ENCODE results near the gene WBP2. TPM values are rescaled to one million over a fixed set of nuclear protein-coding genes. Genes with fewer than 3 reads are reported as not detected.

WBP2 gene
- total and polyA plus RNA-seq, 7 experiments from 2014 or later = 84.8 to 159 (median 99.4) TPM

- Mint-ChIP-seq H3K4me3 (peak overlapping the region in 2 of 10 donors; percentile 6 to 13), H3K27me3 (no peaks in the 10 kb centered on the region), H3K9me3 (no peaks in the 10 kb centered on the region), H3K4me1 (peaks cover 14 to 47% (median 24%) of the 10 kb centered on the region in 7 donors), H3K27ac (peak overlapping the region in 8 of 9 donors; percentile 5 to 83 (median 62)), H3K36me3 (peaks cover 0 to 36% (median 6%) of the 10 kb centered on the region in 5 donors)
- ChIA-PET CTCF (interaction anchor here (0.9 to 2.9 kb wide), 4 partner anchors 57 to 95 kb away, joined by 3 to 9 read pairs (median 6); partner anchors contain the start of gene GALK1), POLR2A (interaction anchor here (0.9 to 16.6 kb wide), 9 partner anchors 10 to 95 kb away, joined by 4 to 238 read pairs (median 6); partner anchors contain the start of genes GALK1, TRIM65 and UNK)
- DNase-seq = peak; percentile 58 to 77 (median 73)
- peak overlapping the region; percentile 36 for H3K27ac ChIP-seq (ENCODE audit: low read depth, low read length)
- intact Hi-C loops (cut with micrococcal nuclease) = loop anchor here in 1 of 2 donors (1.0 to 2.0 kb wide), 2 partner anchors 16 to 83 kb away; partner anchors contain the start of gene GALK1
- peaks cover 13 to 62% (median 24%) of the 10 kb centered on the region in 3 experiments for H3K36me3 ChIP-seq (ENCODE audit: control insufficient read depth in 2 of 3, insufficient read depth in 3 of 3, low read length in 3 of 3)
- H3K4me3 ChIP-seq (ENCODE audit: low read length) = no peak overlapping the region
- no peaks in the 10 kb centered on the region for H3K27me3 ChIP-seq (ENCODE audit: control insufficient read depth in 2 of 2, insufficient read depth in 2 of 2, low read length in 2 of 2)
- H3K4me1 ChIP-seq (ENCODE audit: control insufficient read depth in 2 of 2, insufficient read depth in 2 of 2, low read length in 2 of 2) = peaks cover 15 to 23% of the 10 kb centered on the region in 2 donors
- H3K9me3 ChIP-seq (ENCODE audit: control insufficient read depth in 2 of 3, low read length in 3 of 3) = no peaks in the 10 kb centered on the region
- no peak for ATAC-seq
These were observed 6.4 kb downstream of the WBP2 start for GRCh38 chr17:75848523-75849278.

DNA sequence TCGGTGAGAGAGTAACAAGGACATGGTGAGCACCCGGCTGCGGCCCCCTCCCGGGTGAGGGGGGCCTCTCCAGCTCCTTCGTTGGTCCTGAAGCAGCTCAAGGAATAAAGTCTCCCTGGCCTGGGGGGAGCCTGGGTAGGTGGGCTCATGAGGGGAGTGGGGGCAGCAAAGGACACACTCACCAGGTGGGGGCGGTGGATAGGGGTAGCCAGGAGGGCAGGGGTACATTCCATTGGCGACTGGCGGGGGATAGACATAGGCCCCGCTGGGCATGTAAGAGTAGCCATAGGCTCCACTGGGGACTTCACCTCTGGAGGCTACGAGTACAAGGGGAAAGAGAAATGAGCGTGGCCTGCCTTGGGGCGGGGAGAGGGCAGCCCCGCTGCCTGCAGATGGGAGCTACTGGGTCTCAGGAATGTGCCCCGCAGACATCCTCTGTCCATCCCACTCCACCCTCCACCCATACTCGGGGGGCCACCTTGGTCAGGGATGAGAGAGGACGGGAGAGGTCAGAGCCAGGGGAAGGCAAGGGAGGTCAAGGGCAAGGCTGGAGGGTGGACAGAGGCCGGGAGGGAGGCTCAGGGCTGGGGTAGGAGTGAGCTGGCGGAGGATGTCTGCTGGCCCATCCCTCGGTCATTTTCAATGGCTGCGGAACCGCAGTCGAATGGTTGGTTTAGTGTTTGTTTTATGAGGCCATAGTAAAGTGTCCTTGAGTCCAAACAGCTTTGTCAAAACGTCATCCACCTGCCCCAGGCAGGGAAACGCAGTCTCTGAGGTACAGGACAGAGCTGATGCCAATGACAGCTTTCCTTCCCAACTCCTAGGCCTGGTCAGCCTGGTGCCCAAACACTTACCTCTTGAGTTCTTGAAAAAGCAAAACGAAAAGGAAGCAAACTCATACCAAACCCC lies 7.3 kb downstream of the WBP2 start:
- Mint-ChIP-seq H3K27me3 (no peaks in the 10 kb centered on the region), H3K9me3 (no peaks in the 10 kb centered on the region), H3K4me1 (peaks cover 9 to 38% (median 22%) of the 10 kb centered on the region in 7 donors), H3K4me3 (peak overlapping the region in 3 of 10 donors; percentile 6 to 34 (median 13)), H3K36me3 (peaks cover 0 to 36% (median 8%) of the 10 kb centered on the region in 5 donors), H3K27ac (peak overlapping the region in 8 of 9 donors; percentile 31 to 83 (median 62))
- no peak overlapping the region for H3K4me3 ChIP-seq (ENCODE audit: low read length)
- H3K27me3 ChIP-seq (ENCODE audit: control insufficient read depth in 2 of 2, insufficient read depth in 2 of 2, low read length in 2 of 2) = no peaks in the 10 kb centered on the region
- POLR2A ChIA-PET = interaction anchor here (0.5 to 16.6 kb wide), 12 partner anchors 11 to 604 kb away, joined by 3 to 238 read pairs (median 6); partner anchors contain the start of genes GALK1, TRIM65 and UNK
- DNase-seq = no peak
- H3K9me3 ChIP-seq (ENCODE audit: control insufficient read depth in 2 of 3, low read length in 3 of 3) = no peaks in the 10 kb centered on the region
- ATAC-seq = no peak
- CTCF ChIA-PET = interaction anchor here (0.6 to 2.9 kb wide), 5 partner anchors 12 to 100 kb away, joined by 3 to 9 read pairs (median 4); partner anchors contain the start of gene GALK1
- no peak overlapping the region for H3K27ac ChIP-seq (ENCODE audit: low read depth, low read length)
- H3K36me3 ChIP-seq (ENCODE audit: control insufficient read depth in 2 of 3, insufficient read depth in 3 of 3, low read length in 3 of 3) = peaks cover 13 to 68% (median 24%) of the 10 kb centered on the region in 3 experiments
- H3K4me1 ChIP-seq (ENCODE audit: control insufficient read depth in 2 of 2, insufficient read depth in 2 of 2, low read length in 2 of 2) = peaks cover 12 to 20% of the 10 kb centered on the region in 2 donors
- intact Hi-C loops (cut with micrococcal nuclease) = loop anchor here in 1 of 2 donors (1.0 to 2.0 kb wide), 2 partner anchors 15 to 83 kb away; partner anchors contain the start of gene GALK1

DNA sequence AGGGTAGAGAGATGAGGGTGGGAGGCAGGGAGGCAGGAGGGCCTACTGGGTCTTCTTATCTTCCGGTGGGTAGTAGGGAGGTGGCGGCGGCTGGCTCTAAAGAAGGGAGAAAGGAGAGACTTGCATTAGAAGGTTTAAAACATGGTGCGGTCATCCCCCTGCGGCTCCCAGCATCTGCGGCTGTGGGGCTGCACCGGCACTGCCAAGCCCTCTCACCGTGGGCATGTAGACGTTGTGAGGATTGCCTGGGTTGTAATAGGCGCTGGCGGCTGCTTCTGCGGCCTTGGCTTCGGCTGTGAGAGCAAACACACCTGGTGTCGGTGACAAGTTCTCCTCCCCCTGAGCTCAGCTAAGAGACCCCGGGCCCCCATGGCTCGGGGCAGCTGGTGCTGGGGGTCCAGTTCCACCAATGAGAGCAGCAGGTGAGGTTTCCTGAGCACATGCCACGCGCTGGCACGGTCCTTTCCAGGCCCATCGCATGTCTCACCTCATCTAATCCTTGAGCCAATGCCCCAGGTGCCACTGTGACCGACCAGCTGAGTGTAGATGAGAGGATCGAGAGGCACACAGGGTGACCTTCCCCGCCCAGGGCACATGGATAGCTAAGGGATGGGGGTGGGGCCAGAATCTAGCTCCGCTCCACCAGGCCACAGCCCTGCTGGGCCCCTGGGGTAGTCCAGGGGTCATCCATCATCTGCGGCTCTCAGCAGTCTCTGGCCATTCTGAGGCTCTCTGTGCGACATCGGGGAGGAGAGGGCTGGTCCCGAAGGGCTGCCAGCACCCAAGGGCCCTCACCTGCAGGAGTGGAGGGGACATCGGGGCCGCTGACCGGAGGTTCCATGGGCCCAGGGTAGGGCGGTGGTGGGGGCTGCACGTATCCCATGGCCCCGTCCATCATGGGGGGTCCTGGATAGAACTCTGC lies 8.2 kb downstream of the WBP2 start:
- DNase-seq (no peak), ATAC-seq (no peak)
- H3K27me3 Mint-ChIP-seq = no peaks in the 10 kb centered on the region
- Histone ChIP-seq H3K36me3 (ENCODE audit: control insufficient read depth in 2 of 3, insufficient read depth in 3 of 3, low read length in 3 of 3) (peaks cover 13 to 73% (median 24%) of the 10 kb centered on the region in 3 experiments), H3K9me3 (ENCODE audit: control insufficient read depth in 2 of 3, low read length in 3 of 3) (no peaks in the 10 kb centered on the region), H3K27ac (ENCODE audit: low read depth, low read length) (no peak overlapping the region), H3K27me3 (ENCODE audit: control insufficient read depth in 2 of 2, insufficient read depth in 2 of 2, low read length in 2 of 2) (no peaks in the 10 kb centered on the region), H3K4me3 (ENCODE audit: low read length) (no peak overlapping the region), H3K4me1 (ENCODE audit: control insufficient read depth in 2 of 2, insufficient read depth in 2 of 2, low read length in 2 of 2) (peaks cover 21 to 29% of the 10 kb centered on the region in 2 donors)
- H3K27ac Mint-ChIP-seq = peak overlapping the region in 1 of 9 donors; percentile 56
- peaks cover 4 to 39% (median 20%) of the 10 kb centered on the region in 7 donors for H3K4me1 Mint-ChIP-seq
- POLR2A ChIA-PET = interaction anchor here (0.5 to 16.6 kb wide), 12 partner anchors 8 to 605 kb away, joined by 3 to 238 read pairs (median 6); partner anchors contain the start of genes GALK1, TRIM65, UNK and WBP2
- no peaks in the 10 kb centered on the region for H3K9me3 Mint-ChIP-seq
- CTCF ChIA-PET = interaction anchor here (0.6 to 3.3 kb wide), 7 partner anchors 8 to 101 kb away, joined by 3 to 17 read pairs (median 4); partner anchors contain the start of genes GALK1 and WBP2
- H3K36me3 Mint-ChIP-seq = peaks cover 0 to 33% (median 10%) of the 10 kb centered on the region in 5 donors
- intact Hi-C loops (cut with micrococcal nuclease) = no loop called here
- peak overlapping the region in 1 of 10 donors; percentile 48 for H3K4me3 Mint-ChIP-seq

DNA sequence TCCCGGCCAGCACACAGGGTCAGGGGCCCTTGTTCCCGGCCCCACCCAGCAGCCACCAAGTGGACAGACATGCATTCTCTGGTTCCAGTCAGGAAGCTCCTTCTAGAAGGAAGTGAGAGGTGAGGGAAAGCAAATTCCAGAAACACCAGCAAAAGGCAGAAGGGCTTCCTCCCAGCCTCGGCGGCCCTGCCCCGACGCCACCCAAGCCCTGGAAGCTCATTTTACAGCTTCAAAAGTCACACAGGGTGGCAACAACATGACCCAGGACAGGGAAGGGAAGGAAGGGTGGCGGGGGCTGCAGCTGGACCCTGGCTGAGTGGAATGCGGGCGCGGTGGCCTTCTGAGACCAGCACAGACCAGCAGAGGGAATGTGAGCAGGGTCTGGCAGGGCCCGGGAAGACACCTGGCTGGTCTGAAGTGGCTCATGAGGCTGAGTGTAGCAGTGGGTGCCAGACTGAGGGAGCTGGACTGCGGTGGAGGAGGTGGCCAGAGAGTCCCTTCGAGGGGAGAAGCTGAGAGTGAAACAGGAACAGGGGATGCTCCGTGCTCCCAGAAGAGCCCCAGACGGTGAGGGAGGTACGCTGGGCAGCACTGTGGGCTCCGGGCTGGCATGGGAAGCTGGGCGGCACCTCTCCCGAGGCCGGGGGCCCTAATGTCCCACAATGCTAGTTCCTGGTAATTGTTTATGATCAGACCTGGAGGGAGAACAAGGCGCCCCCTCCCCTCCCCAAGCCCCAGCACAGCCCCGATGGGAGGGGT lies 9.0 kb downstream of the WBP2 start:
- Mint-ChIP-seq H3K27me3 (no peaks in the 10 kb centered on the region), H3K36me3 (peaks cover 0 to 28% (median 10%) of the 10 kb centered on the region in 5 donors), H3K4me1 (peaks cover 4 to 36% (median 19%) of the 10 kb centered on the region in 7 donors), H3K4me3 (peak overlapping the region in 3 of 10 donors; percentile 33 to 69 (median 53)), H3K27ac (peak overlapping the region in 6 of 9 donors; percentile 28 to 82 (median 72)), H3K9me3 (no peaks in the 10 kb centered on the region)
- CTCF ChIA-PET = interaction anchor here (0.9 to 3.3 kb wide), 6 partner anchors 9 to 165 kb away, joined by 3 to 17 read pairs (median 6); partner anchors contain the start of gene WBP2
- ATAC-seq (no peak), DNase-seq (no peak)
- Histone ChIP-seq H3K27me3 (ENCODE audit: control insufficient read depth in 2 of 2, insufficient read depth in 2 of 2, low read length in 2 of 2) (no peaks in the 10 kb centered on the region), H3K36me3 (ENCODE audit: control insufficient read depth in 2 of 3, insufficient read depth in 3 of 3, low read length in 3 of 3) (peaks cover 11 to 67% (median 24%) of the 10 kb centered on the region in 3 experiments), H3K9me3 (ENCODE audit: control insufficient read depth in 2 of 3, low read length in 3 of 3) (no peaks in the 10 kb centered on the region), H3K4me3 (ENCODE audit: low read length) (no peak overlapping the region), H3K27ac (ENCODE audit: low read depth, low read length) (peak overlapping the region; percentile 97), H3K4me1 (ENCODE audit: control insufficient read depth in 2 of 2, insufficient read depth in 2 of 2, low read length in 2 of 2) (peaks cover 21 to 30% of the 10 kb centered on the region in 2 donors)
- POLR2A ChIA-PET = interaction anchor here (1.0 to 16.6 kb wide), 9 partner anchors 9 to 70 kb away, joined by 4 to 238 read pairs (median 38); partner anchors contain the start of genes TRIM65, UNK and WBP2
- intact Hi-C loops (cut with micrococcal nuclease) = loop anchor here in 1 of 2 donors (2.0 kb wide), 1 partner anchor 15 kb away; no protein-coding TSS in a partner anchor

Data from naive thymus-derived CD4-positive, alpha-beta T cell (primary cell).